ENCODE data around the gene SCFD2.
"Not testable (repeated sequence)": the region's sequence is repeated elsewhere in the genome, so short reads cannot be mapped to it uniquely, and the experiment has no call there.

The SCFD2 gene

GRCh38 chr4:53139256-53139655 is 226.6 kb downstream of the SCFD2 start:
- not testable (repeated sequence) for DNase-seq (ENCODE audit: low read depth)

- no peak for DNase-seq (ENCODE audit: low read depth)
Measured at GRCh38 chr4:53137468-53137867, 228.4 kb downstream of the SCFD2 start.

GRCh38 chr4:53136954-53137353 is 228.9 kb downstream of the SCFD2 start:
- no peak for DNase-seq (ENCODE audit: low read depth)

GRCh38 chr4:53132132-53132891 is 233.5 kb downstream of the SCFD2 start:
- no peak for DNase-seq (ENCODE audit: low read depth)

GRCh38 chr4:53131562-53131925 is 234.3 kb downstream of the SCFD2 start:
- DNase-seq (ENCODE audit: low read depth): no peak

GRCh38 chr4:53130896-53131561 is 234.8 kb downstream of the SCFD2 start:
- DNase-seq (ENCODE audit: low read depth): no peak

GRCh38 chr4:53128706-53129357 is 237.0 kb downstream of the SCFD2 start:
- DNase-seq (ENCODE audit: low read depth): no peak

- no peak for DNase-seq (ENCODE audit: low read depth)
Measured at GRCh38 chr4:53128231-53128630, 237.6 kb downstream of the SCFD2 start.

- no peak for DNase-seq (ENCODE audit: low read depth)
Measured at GRCh38 chr4:53127365-53127764, 238.5 kb downstream of the SCFD2 start.

- DNase-seq (ENCODE audit: low read depth): no peak
Measured at GRCh38 chr4:53126099-53126498, 239.8 kb downstream of the SCFD2 start.

GRCh38 chr4:53123819-53124218 is 242.0 kb downstream of the SCFD2 start:
- no peak for DNase-seq (ENCODE audit: low read depth)

- DNase-seq (ENCODE audit: low read depth): no peak
Measured at GRCh38 chr4:53123171-53123570, 242.7 kb downstream of the SCFD2 start.

- DNase-seq (ENCODE audit: low read depth): no peak
Measured at GRCh38 chr4:53122280-53123116, 243.4 kb downstream of the SCFD2 start.

- no peak for DNase-seq (ENCODE audit: low read depth)
Measured at GRCh38 chr4:53121264-53121865, 244.5 kb downstream of the SCFD2 start.

- DNase-seq (ENCODE audit: low read depth): no peak
Measured at GRCh38 chr4:53120778-53121177, 245.1 kb downstream of the SCFD2 start.

GRCh38 chr4:53119680-53120079 is 246.2 kb downstream of the SCFD2 start:
- no peak for DNase-seq (ENCODE audit: low read depth)

GRCh38 chr4:53118676-53119075 is 247.2 kb downstream of the SCFD2 start:
- no peak for DNase-seq (ENCODE audit: low read depth)

- DNase-seq (ENCODE audit: low read depth): no peak
Measured at GRCh38 chr4:53116954-53117353, 248.9 kb downstream of the SCFD2 start.

GRCh38 chr4:53113431-53114225 is 252.2 kb downstream of the SCFD2 start:
- no peak for DNase-seq (ENCODE audit: low read depth)

- DNase-seq (ENCODE audit: low read depth): no peak
Measured at GRCh38 chr4:53105313-53105712, 260.5 kb downstream of the SCFD2 start.

GRCh38 chr4:53103481-53103880 is 262.4 kb downstream of the SCFD2 start:
- no peak for DNase-seq (ENCODE audit: low read depth)

All from stimulated activated CD4-positive, alpha-beta T cell treated with anti-CD3 and anti-CD28 coated beads, Interleukin-2, amount 100 ng/mL, for 4 hours (primary cell).